Inferior parietal cortex (tissue), 1 donor: ENCODE data around the gene SDSL.

Source experiments
- DNase-seq: peaks from one replicate; pipeline ENCODE4 v3.0.0-alpha.2; 2016; ENCODE audit errors: extremely low spot score

The SDSL gene

DNA sequence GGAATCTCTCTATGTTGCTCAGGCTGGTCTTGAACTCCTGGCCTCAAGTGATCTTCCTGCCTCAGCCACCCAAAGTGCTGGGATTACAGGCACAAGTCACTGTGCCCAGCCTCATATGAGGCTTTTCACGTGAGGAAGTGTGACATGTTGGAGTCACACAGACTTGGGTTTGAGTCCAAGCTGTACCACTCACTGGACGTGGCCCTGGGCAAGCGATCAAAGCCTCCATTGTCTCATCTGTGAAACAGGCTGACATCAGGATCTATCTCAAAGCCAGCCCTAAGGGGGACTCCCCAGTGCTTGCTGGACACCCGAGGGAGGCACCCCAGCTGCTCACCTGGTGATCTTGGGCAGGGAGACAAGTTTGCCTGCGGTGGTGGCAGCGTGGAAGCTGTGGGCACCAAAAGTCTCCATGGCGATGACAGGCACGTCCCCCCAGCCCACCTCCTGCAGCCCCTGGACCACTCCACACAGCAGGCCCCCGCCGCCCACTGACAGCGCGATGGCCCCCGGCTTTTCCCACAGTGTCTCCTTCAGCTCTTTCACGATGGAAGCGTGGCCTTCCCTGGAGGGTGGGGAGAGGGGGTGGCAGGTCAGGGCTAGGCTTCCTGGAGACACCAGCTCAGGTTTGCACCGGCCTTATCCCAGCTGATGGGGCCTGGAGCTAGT, 25.2 kb upstream of the SDSL start:
- DNase-seq: peak; percentile 70

- DNase-seq: no peak
Observed at GRCh38 chr12:113397497-113398197, 24.5 kb upstream of the SDSL start.

- no peak for DNase-seq
Observed at GRCh38 chr12:113398346-113399290, 23.6 kb upstream of the SDSL start.

- DNase-seq: no peak
Observed at GRCh38 chr12:113399490-113399889, 22.7 kb upstream of the SDSL start.

DNA sequence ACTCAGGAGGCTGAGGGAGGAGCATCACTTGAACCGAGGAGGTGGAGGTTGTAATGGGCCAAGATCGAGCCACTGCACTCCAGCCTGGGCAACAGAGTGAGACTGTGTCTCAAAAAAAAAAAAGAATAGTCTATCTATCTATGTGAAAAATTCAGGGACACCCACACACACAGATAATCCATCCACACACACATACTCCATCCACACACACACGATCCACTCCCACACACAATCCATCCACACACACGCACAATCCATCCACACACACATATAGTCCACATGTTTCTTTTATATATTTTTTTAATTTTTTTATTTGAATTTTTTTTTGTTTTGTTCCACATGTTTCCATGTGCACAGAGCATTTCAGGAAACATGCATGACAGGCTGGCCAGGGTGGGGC, 21.8 kb upstream of the SDSL start:
- DNase-seq: no peak

GRCh38 chr12:113401066-113402000, 20.8 kb upstream of the SDSL start:
- no peak for DNase-seq

DNA sequence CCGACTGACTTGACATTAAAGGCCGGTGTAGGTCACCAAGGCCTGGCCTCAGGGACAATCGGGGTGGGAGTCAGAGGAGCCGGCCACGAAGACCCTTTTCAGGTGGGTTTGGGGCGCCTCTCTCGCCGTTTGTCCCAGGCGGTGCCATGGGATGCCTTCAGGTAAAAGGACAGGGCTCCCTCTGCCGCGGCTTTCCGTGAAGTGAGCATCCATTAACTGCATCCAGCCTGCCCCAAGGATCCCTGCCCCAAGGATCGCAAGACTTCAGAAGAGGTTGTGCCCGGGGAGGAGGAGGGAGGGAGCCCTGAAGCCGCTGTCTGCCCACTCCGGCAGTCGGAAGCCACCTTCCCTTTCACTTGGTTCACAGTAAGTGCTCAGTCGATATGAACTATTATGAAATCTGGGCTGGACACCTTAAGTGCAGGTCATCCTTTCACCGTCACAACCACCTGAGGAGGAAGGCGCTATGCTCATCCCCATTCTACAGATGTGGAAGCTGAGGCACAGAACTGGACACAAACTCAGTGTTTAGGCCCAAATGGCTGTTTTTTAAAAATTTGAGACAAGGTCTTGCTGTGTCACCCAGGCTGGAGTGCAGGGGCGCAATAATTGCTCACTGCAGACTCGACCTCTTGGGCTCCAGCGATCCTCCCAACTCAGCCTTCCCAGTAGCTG, 19.5 kb upstream of the SDSL start:
- no peak for DNase-seq

DNA sequence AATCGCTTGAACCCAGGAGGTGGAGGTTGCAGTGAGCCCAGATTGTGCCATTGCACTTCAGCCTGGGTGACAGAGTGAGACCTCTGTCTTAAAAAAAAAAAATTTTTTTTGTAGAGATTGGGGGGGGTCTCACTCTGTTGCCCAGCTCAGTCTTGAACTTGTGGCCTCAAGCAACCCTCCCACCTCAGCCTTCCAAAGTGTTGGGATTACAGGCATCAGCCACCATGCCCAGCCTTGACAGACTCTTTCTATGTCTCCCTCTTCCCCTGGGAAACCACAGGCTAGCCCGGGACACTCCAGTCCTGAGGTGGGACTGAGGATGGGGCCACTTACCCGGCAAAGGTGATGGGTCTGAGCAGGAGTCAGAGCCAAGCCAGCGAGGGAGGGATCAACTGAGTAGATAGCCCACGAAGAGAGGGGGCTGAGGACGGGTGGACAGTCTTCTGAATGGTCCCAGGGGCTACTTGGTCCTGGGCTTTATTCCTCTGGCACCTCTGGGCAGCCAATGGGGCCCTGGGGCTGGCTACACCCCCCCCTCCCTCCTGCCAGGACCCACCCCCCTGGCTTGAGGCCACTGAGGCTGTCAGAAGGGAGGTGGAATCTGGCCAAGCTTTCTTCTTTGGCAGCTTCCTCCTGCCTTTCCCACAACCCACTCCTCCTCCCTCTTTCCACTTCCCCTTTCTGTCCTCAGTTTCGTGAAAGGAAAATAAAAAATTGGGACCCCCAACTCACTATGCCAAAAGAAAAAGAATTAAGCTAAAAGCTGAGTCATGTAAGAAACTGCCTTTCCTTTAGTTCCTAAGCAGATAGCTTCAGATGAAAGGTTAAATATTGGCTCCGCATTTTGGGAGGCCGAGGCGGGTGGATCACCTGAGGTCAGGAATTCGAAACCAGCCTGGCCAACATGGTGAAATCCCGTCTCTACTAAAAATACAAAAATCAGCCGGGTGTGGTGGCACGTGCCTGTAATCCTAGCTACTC, 18.5 kb upstream of the SDSL start, which contains the start of gene SDS:
Gene SDS (minus strand): TSS at position 453 of the 981 bp plus-strand sequence. CDS start 4,179 bp downstream, outside the sequence.
- DNase-seq: peak; percentile 45

DNA sequence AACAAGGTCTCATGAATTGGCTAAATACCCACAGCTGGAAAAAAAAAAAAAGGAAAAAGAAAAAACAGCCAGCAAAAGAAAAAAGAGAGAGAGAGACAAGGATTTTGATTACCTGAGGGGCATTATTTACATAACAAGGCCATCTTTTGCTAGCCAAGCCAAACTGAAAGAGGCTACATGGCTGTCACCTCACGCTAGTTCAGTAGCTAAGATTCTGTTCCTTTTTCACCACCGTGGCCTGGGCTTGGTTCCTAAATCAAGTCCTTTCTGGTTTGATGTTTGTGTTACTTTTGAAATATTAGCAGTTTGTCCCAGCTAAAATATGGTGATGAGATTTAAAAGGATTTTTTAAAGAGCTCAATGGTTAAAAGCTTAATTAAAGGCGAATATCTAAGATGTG, 16.5 kb upstream of the SDSL start:
- no peak for DNase-seq

- DNase-seq: peak; percentile 47
Observed at GRCh38 chr12:113407931-113408600, 14.1 kb upstream of the SDSL start.

DNA sequence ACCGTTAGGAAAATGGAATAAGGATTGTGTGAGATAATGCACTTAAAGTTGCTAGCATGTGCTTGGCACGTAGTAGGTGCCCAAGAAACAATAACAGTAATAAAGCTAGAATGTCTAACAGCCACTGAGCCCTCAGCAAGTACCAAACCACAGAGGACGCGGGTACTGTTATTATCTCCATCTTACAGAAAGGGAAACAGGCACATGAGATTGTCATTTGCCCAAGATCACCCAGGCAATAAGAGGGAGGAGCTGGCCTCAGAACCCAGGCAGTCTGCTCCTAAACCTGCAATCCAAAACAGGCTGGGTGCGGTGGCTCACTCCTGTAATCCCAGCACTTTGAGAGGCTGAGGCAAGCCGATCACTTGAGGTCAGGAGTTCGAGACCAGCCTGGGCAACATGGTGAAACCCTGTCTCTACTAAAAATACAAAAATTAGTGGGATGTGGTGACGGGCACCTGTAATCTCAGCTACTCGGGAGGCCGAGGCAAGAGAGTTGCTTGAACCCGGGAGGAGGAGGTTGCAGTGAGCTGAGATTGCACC, 13.4 kb upstream of the SDSL start:
- DNase-seq: no peak

DNA sequence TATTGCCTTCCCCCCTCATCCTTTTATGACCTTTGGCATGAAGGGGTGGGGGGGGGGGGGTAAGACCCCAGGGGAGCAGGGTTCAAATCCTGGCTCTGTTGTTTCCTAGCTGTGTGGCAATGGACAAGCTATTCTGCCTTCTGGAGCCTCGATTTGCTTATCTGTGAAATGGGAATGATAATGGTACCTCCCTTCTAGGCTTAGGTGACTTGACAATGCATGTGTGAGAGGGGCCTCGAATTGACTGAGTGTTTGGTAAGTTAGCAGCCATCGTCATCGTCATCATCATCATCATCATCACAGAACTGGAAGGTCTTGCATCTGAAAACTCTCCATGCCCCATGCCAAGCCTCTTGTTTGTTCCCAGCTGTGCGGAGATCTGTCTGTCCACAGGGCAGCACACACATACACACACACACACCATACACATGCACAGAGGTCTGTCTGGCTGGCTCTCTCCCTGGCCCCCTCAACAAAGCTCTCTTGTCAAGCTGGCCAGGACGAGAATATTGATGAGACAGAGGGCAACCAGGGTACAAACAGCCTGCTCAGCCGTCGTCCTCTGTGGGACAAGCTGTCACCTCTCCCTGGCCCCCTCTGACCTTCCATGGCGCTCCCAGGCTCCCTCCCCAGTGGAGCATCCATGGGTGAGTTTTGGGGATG, 12.6 kb upstream of the SDSL start:
- no peak for DNase-seq

- no peak for DNase-seq
Observed at GRCh38 chr12:113413488-113413939, 8.7 kb upstream of the SDSL start.

DNA sequence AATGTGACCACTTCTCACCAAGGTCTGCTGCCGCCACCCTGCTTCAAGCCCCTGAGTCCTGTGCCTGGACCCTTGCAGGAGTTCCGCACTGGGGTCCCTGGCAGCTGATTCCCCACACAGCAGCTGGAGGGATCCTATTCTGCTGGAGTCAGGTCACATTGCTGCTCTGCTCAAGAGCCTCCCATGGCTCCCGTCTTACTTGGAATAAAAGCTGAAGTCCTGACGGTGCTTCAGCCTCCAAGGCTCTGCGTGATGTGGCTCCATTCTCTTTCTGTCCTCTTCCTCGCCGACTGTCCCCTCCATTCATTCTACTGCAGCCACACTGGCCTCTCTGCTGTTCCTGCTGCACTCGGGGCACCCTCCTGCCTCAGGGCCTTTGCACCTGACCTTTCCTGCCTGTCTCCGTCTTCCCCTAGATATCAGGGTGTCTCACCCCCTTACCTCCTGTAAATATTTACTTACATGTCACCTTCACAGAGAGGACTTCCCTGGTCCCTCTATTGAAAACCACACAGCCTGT, 7.6 kb upstream of the SDSL start:
- DNase-seq: no peak

DNA sequence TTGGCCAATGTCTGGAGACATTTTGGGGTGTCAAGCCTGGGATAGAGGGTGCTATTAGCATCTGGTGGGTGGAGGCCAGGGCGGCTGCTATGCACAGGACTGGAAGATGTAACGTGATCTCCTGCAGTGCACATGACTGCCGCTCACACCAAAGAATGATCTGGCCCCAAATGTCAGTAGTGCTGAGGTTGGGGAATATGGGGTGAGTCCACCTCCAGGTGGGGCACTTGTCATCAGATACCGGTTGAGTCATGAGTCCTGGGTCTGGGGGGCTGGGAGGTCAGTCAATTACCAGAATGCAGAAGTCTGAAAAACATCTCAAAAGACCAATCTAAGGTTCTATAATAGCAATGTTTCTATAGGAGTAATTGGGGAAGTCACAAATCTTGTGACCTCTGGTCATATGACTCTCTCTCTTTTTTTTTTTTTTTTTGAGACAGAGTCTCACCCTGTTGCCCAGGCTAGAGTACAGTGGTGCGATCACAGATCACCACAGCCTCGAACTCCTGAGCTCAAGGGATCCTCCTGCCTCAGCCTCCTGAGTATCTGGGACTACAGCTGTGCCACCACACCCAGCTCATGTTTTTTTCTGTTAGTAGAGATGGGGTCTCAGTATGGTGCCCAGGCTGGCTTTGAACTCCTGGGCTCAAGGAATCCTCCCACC, 6.0 kb upstream of the SDSL start:
- DNase-seq: no peak

DNA sequence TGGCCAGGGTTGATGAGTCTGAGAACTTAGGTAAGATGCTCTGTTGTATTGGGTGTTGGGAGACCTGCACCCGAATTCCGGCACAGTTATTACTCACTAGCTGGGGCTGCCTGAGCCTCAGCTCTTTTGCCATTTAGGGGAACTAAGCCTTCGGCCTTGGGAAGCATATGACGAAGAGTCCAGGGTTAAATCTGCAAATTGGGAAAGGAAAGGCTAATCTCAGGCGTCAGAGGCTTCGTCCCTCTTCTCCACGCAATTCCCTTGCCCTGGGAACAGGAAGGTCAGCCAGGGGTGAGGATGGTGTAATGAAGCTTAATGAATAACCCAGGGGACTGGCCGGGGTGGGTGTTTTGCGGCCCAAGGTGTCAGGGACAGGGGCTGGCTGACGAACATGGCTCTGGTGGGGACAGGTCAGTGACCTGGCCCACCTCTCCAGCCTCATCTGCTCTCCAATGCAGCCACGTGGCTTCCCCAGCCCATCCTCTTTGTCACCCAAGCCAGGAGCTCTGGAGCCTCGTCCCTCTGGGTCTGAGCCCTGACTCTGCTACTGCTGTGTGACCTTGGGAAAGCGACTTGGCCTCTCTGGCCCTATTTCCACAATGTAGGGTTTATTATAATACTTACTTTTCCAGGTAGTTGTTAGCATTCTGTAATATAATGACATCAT, 3.8 kb upstream of the SDSL start:
- no peak for DNase-seq
